Measurements from ENCODE around the gene CEP131.
"Not testable (repeated sequence)": the region's sequence is repeated elsewhere in the genome, so short reads cannot be mapped to it uniquely, and the experiment has no call there.

CEP131 gene

GRCh38 chr17:81166033-81166492, 56.7 kb downstream of the CEP131 start, which contains the start of gene AATK:
Gene AATK, minus strand, starts transcription at chr17:81166221. Its CDS starts 229 bp downstream, at chr17:81165992.
- no peak for DNase-seq (ENCODE audit: low read depth in 2 of 2)

- no peak for DNase-seq (ENCODE audit: low read depth in 2 of 2)
Observed at GRCh38 chr17:81165246-81166032, 57.3 kb downstream of the CEP131 start, which contains the start of gene PVALEF. Gene PVALEF, plus strand, starts transcription at chr17:81165507. Its CDS starts 15,720 bp downstream, at chr17:81181227.

DNA sequence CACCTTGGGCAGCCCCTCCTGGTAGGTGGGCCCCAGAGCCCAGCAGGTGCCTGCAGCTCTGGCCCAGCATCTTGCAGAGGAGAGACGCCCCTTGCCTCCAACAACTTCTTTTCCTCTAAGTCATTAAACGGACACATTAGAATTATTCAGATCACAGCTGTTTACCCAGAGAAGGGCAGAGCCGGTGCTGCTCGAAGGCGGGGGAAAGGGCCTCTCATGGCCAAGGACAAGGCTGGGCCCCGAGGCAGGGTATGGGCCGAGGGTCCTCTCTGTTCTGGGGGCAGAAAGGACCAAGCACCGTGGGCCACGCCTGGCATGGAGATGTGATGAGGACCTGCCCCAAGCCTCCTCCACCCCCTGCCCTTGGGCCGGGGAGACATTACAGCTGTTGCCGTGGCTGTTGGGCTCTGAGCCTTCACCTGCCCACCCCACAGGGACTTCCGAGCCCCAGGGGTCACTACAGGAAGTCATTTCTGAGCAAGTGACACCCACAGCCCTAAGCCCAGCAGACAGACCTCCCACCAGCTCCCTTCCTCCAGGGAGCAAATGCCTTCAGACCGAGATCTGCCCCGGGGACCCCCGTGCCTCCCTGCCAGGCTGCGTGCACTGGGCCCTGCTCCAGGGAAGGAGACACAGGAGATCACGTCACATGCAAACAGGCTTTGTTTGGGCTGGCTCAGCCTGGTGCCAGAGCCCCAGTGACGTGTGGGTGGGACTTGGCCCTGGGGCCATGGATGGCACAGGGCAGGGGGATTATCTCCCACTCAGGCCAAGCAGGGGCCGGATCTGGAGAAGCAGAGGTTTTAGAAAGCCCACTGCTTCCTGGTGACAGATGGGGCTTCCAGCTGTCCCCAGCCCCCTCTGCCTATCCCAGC, 58.2 kb downstream of the CEP131 start:
- no peak for DNase-seq (ENCODE audit: low read depth in 2 of 2)

DNA sequence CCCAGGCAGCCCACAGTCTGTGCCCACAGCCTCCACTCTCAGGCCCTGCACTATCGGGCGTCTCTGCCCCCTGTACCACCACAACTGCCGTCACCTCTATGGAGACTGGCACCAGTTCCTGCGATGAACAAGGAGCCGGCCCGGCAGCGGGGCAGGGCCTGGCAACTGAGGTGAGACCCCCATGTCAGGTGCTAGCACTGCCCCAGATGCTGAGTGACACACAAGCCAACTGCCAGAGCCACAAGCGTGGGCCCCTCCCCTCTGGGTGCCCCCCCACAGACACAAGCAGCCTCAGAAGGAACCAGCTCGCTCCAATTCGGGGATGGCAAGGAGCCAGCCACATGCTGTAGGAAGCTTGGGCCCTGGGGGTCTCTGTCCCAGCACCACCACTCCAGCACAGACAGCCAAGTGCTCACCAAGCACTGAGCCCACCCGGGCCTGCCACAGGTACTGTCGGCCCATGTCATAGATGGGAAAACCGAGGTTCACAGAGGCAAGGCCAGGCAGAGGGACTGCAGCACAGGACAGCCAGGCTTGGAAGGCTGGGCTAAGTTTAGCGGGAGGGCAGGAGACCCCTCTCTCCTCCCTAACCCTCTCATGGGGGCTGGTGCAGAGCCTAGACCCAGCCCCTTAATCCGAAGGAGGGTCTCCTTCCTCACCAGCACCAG, 58.9 kb downstream of the CEP131 start:
- no peak for DNase-seq (ENCODE audit: low read depth in 2 of 2)

DNA sequence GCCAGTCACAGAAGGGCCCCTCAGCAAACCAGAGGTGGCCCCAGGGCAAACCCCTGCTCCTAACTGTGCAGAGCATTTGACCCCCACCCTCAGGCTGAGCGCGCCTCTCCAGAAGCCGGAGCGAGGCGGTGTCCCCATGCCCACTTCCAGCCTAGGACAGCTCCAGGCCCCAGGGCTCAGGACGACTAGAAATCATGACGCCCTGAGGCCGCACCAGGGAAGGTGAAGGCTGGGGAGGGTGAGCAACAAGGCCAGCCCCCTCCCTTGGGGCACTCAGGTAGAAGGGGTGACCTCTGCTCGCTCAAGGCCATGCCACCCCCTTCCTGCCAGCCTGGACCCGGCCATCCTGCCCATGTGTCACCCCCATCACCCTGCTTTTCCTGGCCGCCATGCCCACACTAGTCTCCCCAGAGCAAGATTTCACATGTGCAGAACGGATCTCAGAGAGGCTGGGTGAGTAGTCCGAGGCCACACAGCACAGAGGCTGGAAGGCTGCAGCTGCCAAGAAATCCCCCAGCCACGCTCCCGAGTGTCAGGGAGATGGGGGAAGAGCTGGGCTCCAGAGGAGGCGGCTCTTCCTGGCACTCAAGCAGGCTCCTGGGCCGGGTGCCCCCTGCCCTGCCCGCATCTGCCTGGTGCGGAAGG, 59.6 kb downstream of the CEP131 start:
- no peak for DNase-seq (ENCODE audit: low read depth in 2 of 2)

GRCh38 chr17:81162491-81162890, 60.3 kb downstream of the CEP131 start:
- no peak for DNase-seq (ENCODE audit: low read depth in 2 of 2)

GRCh38 chr17:81161972-81162371, 60.8 kb downstream of the CEP131 start:
- no peak for DNase-seq (ENCODE audit: low read depth in 2 of 2)

DNA sequence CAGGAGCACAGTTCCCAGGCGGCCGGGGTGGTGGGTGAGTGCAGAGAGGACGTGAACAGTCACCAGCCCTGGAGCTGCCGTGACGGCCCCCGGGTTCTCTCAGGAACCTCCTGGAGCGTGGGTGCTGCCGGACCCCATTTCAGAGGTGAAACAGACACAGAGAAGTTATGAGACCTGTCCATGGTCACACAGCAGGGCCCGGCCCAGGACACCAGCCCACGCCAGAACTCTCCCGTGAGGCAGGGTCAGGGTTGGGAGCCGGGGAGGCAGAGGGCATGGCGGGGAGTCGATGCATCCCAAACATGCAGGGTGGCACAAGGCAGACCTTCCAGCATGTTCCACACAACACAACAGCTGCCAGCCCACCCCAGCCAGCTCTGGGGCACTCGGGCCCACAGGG, 61.2 kb downstream of the CEP131 start:
- no peak for DNase-seq (ENCODE audit: low read depth in 2 of 2)

GRCh38 chr17:81160747-81161453, 61.9 kb downstream of the CEP131 start:
- DNase-seq (ENCODE audit: low read depth in 2 of 2) = no peak

DNA sequence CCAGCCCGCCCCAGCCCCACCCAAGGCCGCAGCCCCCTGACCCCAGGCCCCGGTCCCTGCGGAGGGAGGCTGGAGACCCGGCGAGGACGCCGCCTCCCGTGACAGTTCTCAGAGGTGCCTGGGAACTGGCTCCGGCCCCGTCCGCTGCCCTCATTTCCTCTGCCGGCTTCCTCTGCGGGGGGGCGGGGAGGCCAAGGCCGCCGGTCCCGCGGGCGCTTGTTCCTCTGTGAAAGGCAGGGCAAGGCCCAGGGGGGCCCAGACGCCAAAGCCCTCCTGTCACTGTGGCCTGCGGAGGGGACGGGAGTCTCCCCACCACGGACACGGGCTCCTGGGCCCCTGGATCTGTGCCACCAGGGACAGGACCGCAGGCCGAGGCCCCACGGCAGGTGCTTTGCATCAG, 62.5 kb downstream of the CEP131 start:
- DNase-seq (ENCODE audit: low read depth in 2 of 2) = no peak

GRCh38 chr17:81159611-81160265, 63.0 kb downstream of the CEP131 start:
- no peak for DNase-seq (ENCODE audit: low read depth in 2 of 2)

- no peak for DNase-seq (ENCODE audit: low read depth in 2 of 2)
Observed at GRCh38 chr17:81158688-81159590, 63.8 kb downstream of the CEP131 start.

GRCh38 chr17:81157848-81158687, 64.7 kb downstream of the CEP131 start:
- DNase-seq (ENCODE audit: low read depth in 2 of 2) = no peak

DNA sequence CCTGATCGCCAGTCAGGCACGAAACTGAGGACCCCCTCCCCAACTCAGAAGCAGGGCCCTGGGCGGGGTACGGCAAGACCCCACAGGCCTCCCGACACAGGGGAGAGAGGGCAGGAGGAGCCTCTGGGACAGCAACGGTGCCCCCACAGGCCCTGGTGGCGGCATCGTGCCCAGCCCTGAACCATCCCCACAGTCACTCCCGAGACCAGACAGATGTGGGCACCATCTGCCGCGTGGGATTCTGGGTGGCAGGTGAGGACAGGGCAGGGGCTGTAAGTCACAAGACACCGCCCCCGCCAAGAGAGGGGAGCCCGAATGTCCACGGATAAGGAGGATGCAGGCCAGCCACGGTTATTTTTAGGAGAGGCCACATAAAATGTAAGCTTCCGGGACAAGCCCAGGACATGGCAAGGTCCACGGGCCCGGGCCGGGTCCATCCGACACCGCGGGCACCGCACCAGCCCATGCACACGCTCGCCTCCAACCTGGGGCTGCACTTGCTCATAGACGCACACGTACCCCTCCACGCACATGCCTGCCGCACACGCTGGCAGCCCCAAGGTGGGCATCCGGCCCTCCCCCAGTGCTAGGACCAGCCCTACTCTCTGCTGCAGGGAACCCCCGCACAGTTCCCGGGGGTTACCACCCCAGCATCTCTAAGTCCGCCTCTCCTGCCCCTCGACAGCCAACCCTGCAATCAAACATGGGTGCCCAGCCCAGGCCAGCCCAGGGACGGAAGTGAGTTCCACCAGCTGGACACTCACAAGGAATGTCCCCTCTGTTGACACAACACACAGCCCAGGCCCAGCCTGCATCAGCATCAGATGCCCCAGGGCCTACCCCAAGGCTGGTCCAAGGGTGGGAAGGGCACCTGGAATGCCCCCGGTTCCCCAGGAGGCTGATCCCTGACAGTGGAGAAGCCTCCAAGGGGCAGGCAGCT, 65.6 kb downstream of the CEP131 start:
- no peak for DNase-seq (ENCODE audit: low read depth in 2 of 2)

GRCh38 chr17:81154961-81155360, 67.8 kb downstream of the CEP131 start:
- DNase-seq (ENCODE audit: low read depth in 2 of 2) = no peak

DNA sequence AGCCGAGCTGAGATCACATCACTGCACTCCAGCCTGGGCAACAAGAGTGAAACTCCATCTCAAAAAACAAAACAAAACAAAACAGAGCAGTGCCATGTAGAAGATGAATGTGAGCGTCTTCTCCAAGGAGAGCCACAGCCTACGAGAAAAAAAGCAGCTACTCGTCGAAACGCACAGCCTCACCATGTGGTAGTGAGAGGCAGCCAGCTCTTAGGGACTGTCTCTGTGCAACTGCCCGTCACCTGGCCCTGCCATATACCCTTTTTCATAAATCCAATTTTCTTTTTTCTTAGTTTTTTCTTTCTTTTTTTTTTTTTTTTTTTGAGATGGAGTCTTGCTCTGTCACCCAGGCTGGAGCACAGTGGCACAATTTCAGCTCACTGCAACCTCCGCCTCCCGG, 68.7 kb downstream of the CEP131 start:
- not testable (repeated sequence) for DNase-seq (ENCODE audit: low read depth in 2 of 2)

DNA sequence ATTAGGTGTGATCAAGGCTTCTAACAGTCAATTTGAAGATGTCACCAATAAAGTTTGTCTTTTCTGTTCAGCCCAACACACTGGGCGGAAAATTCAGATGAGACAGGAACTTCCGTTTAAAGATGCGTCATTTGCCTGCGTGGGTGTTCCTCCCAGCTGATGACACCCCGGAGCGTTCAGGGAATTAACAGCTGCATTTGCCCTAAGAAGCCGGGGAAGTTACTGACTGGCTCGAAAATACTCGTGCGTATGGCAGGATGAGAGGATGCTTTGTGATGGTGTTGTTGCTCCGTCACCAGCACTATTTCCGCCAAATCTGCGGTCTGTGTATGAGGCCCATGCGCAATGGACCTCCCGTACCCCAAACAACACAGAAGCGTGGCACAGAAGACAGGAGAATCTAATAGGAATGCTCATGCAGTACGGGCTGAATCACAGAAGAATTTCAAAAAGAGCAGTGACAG, 69.4 kb downstream of the CEP131 start:
- DNase-seq (ENCODE audit: low read depth in 2 of 2) = no peak

All from stimulated activated CD8-positive, alpha-beta memory T cell treated with anti-CD3 and anti-CD28 coated beads, Interleukin-7, amount 100 ng/mL, for 1 hour (primary cell).